Activated CD4-positive, CD25-positive, alpha-beta regulatory T cell treated with anti-CD3 and anti-CD28 coated beads, Interleukin-2, amount 50 U/mL, for 16 hours (primary cell): ENCODE data around the gene MORC4.
A peak's percentile ranks its signal among the peaks of the same experiment; 100 is the strongest.
"Not testable (repeated sequence)": the region's sequence is repeated elsewhere in the genome, so short reads cannot be mapped to it uniquely, and the experiment has no call there.

ENCODE experiments used
- DNase-seq: peaks from one replicate; pipeline ENCODE4 v3.0.0-alpha.2; 2020; ENCODE audit warnings: low read depth, low spot score

The MORC4 gene

DNA sequence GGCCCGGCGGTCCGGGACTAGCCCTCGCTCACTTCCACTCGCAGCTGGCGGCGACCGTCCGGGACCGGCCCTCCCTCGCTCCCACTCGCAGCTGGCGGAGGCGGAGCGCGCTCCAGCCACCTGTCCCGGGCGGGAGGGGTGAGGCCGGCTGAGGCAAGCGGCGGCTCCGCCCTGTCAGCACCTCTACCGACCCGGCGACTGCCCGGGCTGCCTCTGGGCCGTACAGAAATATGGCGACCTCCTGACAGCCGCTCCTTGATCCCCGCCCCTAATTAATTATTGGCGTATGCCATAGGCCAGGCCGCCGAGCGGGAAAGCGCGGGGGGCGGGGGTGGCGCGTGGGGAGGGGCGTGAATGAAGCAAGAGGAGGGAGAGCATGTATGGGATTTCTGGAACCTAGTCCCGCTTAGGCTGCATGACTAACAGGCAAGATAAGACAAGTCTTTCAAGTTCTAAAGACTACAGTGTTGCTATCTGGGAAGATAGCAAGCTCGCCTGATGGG lies at the start of gene MORC4:
TSS of gene MORC4 (minus strand) at position 200 of the 503 bp plus-strand sequence. CDS start 243 bp downstream, outside the sequence.
- DNase-seq, result peak; percentile 10

DNA sequence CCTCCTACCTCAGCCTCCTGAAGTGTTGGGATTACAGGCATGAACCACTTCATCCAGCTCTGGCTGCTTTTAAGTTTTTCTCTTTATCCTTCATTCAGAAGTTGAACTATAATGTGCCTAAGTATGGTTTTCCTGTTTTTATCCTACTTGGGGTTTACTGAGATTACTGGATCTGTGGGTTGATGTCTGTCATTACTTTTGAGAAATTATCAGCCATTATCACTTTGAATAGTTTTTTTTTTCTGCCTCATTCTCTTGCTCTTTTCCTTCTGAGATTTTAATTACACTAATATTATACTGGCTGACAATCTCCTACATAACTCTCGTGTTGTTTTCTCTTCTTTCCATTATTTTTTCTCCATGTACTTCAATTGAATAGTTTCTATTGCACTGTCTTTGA lies 47.6 kb upstream of the MORC4 start:
- no peak for DNase-seq

DNA sequence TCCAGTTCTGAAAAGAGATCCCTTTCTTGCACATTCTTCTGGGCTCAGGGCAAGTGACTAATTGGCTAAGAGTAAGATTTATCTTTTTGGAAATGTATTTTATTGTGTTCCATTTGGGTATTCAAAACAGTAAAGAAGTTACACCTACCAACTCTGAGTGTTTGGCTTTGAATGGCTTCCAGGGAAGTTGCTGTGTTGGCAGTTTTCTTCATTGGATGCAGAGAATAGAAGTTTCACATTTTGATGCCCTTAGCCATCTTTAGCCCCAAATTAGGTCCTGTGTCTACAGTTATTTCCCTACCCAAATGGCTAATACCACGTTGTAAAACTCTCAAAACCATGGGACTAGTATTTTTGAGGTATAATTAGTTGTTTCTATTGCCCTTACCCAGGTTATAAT lies 29.7 kb upstream of the MORC4 start:
- no peak for DNase-seq

GRCh38 chrX:107025545-107025944 lies 25.5 kb upstream of the MORC4 start:
- DNase-seq, result no peak

DNA sequence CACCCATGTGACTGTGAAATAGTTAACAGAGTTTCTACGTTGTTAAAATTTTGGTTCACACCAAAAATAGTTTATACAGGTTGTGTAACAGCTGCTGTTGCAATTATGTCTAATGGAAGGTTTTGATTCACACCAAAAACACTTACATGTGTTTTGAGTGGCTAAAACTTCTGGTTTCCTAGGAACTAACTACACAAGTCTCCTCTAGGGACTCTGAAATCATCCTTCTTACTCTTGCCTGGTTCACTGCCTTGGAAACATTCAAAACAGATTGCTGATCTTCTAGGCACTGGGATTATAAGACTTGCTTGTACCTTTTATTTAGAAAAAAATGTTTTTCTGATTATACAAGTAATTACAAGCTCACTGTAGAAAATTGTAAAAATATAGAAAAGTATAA lies 14.9 kb upstream of the MORC4 start:
- no peak for DNase-seq

DNA sequence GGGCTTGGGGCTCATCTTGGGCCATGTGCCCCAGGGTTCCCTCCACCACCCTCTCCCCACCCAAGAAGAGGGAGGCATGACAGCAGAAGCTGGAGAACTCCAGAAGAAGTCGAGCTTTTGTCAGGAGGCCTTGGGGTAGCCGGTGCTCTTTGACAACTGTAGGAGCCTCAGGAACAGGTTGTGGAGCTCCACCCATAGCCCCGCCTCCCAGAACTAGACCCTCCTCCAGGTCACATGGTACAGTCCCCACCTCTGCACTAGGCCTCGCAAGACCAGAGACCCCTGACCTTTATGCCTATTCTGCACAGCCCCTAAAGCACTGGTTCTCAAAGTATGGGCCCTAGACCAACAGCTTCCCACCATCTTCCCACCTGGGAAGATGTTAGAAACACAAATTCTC lies 8.0 kb upstream of the MORC4 start:
- DNase-seq, result no peak

- DNase-seq, result peak; percentile 1
Measured at GRCh38 chrX:106999002-106999975, 723 bp downstream of the MORC4 start.

DNA sequence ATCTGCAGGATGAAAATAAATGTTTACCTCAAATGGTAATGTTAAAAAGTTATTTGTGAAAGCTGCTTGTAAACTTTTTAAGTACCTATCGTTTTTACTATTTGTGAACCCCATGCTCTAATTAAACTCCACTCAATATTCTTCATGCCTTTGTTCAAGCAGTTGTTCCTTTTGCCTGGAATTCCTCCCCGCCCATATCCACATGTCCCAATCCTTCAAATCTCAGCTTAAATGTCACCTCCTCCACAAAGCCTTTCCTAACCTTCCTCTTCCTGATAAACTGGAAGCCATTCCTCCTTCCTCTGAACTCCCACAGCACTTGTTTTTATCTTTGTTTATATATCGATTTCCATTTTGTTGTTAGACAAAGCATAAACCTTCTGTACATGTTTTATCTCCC lies 2.4 kb downstream of the MORC4 start:
- DNase-seq, result no peak

GRCh38 chrX:106995678-106996077 lies 4.3 kb downstream of the MORC4 start:
- DNase-seq, result no peak

DNA sequence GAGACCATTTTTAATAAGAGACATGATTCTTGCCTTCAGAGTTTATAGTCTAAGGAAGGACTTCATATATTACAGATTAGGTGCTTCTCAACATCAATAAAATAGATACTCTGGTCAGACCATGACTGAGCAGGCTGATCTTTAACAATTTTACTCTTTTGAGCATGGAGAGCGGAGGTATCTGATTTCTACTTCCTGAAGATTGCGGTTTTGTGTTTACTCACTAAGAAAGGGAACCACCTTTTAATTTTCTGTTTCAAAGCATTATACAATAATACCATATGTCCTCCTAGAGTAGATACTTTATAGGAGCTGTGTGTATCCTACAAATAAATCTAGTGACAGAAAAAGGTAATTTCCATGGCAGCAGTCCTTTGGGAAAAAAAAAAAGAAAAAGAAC lies 12.5 kb downstream of the MORC4 start:
- no peak for DNase-seq

- no peak for DNase-seq
Measured at GRCh38 chrX:106980952-106981626, 18.9 kb downstream of the MORC4 start.

DNA sequence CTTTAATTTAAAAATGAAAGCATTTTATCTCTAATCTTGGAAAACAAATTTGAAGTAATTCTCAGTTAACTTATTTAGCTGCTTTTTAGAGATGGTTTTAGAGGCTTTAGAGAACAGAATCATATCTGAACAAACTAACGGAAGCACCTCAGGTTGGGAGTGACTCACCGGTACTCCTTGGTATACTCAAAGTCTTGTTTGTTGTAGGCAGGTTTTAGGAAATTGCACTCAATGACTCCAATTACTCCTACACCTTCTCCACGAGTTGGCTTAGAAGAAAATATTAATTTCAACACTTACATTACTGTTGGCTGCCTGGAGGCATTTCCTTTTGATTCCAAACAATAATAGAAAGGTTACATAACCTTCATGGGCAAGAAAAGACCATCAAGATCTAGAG lies 23.6 kb downstream of the MORC4 start:
- DNase-seq, result no peak

- DNase-seq, result no peak
Measured at GRCh38 chrX:106973433-106974149, 26.4 kb downstream of the MORC4 start.

DNA sequence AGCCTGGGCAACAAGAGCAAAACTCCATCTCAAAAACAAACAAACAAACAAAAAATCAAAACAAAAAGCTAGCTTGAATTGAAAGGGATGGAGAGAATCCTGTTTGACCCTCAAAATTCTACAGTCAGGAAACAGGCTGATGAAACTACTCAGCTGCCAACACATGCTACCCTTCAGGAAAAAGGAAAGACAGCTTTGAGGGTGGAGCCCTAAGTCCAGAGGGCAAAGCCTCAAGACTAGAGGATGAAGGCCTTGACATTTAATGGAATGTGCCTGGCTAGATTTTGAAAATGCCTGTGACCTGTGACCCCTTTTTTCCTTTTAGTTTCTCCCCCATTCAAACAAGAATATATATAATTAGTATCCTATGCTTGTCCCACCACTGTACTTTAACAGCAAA lies 27.1 kb downstream of the MORC4 start:
- DNase-seq, result no peak

- not testable (repeated sequence) for DNase-seq
Measured at GRCh38 chrX:106966547-106966946, 33.5 kb downstream of the MORC4 start.

DNA sequence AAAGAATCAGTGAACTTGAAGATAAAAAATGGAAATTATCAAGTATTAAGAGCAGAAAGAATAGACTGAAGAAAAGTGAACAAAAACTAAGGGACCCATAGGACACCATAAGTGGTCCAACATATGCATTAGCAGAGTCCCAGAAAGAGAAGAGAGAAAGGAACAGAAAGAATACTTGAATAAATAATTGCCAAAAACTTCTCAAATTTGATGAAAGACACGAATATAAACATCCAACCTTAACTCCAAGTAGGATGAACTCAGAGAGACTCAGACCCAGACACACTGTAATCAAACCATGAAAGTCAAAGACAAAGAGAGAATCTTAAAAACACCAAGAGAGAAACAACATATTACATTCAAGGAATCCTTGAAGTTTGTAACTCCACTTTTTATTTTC lies 35.7 kb downstream of the MORC4 start:
- DNase-seq, result no peak

GRCh38 chrX:106963111-106963510 lies 36.9 kb downstream of the MORC4 start:
- no peak for DNase-seq

GRCh38 chrX:106959901-106960300 lies 40.1 kb downstream of the MORC4 start:
- DNase-seq, result no peak

DNA sequence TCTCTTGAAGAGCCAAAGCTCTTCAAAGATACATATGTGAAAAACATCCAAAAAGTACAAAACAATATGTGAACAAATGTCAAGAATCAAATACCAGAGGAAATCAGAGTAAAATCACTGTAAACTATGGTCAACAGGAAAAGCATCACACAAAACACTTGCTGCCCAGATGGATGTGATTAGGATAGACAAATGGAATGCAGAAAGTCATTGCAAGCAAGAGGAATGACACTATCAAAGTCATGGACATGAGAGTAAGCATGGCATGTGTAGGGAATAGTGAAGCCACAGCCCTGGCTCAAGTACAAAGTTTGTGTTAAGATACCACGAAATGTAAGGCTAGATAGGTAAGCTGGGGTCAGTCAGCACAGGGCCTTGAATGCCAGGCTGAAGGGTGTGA lies 42.2 kb downstream of the MORC4 start:
- DNase-seq, result no peak

DNA sequence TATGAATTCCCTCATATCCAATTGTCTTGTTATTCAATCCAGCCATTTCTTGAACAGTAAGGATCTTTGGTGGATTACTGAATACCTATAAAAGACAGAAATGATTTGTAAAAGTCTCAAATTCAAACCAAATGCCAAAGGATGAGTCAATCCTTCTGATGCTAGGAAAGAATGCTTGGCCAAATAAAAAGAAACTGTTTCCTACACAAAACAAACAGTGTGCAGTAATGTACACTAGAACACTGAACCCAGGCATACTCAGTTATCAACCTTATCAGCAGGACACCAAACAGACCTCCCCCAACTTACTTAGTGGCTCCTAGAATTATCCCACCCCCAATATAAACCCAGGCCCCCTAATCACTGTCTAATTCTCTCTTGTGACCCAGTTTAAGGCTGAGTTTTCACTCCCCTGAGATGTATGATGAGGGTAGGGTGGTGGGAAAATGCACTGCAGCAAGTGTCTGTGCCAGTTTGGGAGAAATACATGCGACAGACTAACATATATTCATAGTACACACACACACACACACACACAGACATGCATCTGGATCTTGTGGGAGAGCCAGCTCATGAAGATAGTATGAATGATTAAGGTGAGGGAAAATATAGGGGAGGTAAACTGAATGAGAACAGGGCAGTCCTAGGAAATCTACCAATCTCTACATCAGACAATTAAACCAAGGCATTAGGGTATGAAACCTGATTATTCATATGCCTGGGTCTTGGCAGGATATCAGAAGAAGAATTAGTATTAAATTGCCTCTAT lies 44.8 kb downstream of the MORC4 start:
- no peak for DNase-seq

DNA sequence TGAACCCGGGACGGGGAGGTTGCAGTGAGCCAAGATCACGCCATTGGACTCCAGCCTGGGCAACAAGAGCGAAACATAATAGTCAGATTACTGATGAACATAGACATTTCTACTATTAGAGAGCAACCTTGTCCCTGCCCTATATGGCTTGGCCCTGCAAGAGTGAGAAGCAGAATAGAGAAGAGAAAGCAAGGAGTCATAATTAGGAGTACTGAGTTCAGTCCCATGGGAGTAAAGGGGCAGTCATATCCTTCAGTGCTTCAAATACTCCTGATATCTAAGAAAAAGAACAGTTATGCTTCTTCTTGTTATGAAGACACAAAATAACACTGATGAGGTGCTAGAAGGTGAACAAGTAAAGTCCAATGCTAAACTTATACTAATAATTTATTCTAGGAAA lies 46.0 kb downstream of the MORC4 start:
- DNase-seq, result no peak
